Vagina (tissue), 2 donors: ENCODE measurements around the gene ASGR2. TPM values are rescaled to one million over a fixed set of nuclear protein-coding genes. Genes with fewer than 3 reads are reported as not detected.
"Not testable (repeated sequence)": the region's sequence is repeated elsewhere in the genome, so short reads cannot be mapped to it uniquely, and the experiment has no call there.

ENCODE experiments used
- DNase-seq, 2 donors: peaks; one replicate each; pipeline ENCODE4 v3.0.0-alpha.2; 2017; ENCODE audit errors: extremely low spot score in 2 of 2
- H3K27ac ChIP-seq: fragments of 200-600 bp; sonication (generic); one replicate; pipeline ENCODE4 v1.5.1; 2019
- H3K27me3 ChIP-seq: fragments of 200-600 bp; sonication (generic); one replicate; pipeline ENCODE4 v1.5.1; 2019
- H3K36me3 ChIP-seq, 2 donors: fragments of 200-600 bp; sonication (generic); one replicate each; pipeline ENCODE4 v1.5.1; 2017 to 2019
- H3K4me1 ChIP-seq: fragments of 200-600 bp; sonication (generic); one replicate; pipeline ENCODE4 v1.5.1; 2019
- H3K4me3 ChIP-seq, 2 donors: fragments of 200-600 bp; sonication (generic); 1 replicate in 1 of 2; 2 replicates in 1 of 2; pipeline ENCODE4 v1.5.1; 2016 to 2019
- H3K9me3 ChIP-seq: fragments of 200-600 bp; sonication (generic); one replicate; pipeline ENCODE4 v1.5.1; 2019
- CTCF ChIP-seq, 3 experiments: fragments of 450-650 bp in 2 of 3; fragments of 200-600 bp in 1 of 3; sonication (generic) in 1 of 3; IDR thresholded peaks; one replicate each; pipeline ENCODE4 v1.5.1; 2017 to 2019; ENCODE audit warnings: antibody characterized with exemption in 3 of 3, mild to moderate bottlenecking in 2 of 3, moderate library complexity in 2 of 3
- POLR2A ChIP-seq, 2 donors: fragments of 450-650 bp; IDR thresholded peaks; one replicate each; pipeline ENCODE4 v1.6.1; 2017; ENCODE audit warnings: antibody characterized with exemption in 2 of 2, mild to moderate bottlenecking in 2 of 2, moderate library complexity in 2 of 2
- POLR2AphosphoS5 ChIP-seq, 2 donors: sonication (generic); formaldehyde crosslinking; IDR thresholded peaks; one replicate each; pipeline ENCODE4 v1.9.0; 2017; ENCODE audit warnings: antibody characterized with exemption in 2 of 2, mild to moderate bottlenecking in 2 of 2, low read depth in 1 of 2; ENCODE audit not compliant: insufficient read depth in 1 of 2
- intact Hi-C: fragments of 100-400 bp; cut with DNase I; formaldehyde crosslinking; loops from one replicate; pipeline ENCODE4 v1.15.1; 2023
- total RNA-seq: library from RNA; depleted of rRNA; stranded (reverse); fragments of >200 nt; gene quantifications from one replicate; pipeline ENCODE4 v1.2.3, GENCODE V29; 2016

The ASGR2 gene
- total RNA-seq, 1 donor from 2014 or later = 2.7 TPM

- TF ChIP-seq POLR2A (IDR thresholded peaks at IDR 0.05) (no peak), CTCF (IDR thresholded peaks at IDR 0.05) (no peak), POLR2AphosphoS5 (IDR thresholded peaks at IDR 0.05; ENCODE audit: insufficient read depth in 1 of 2, low read depth in 1 of 2) (no peak)
- DNase-seq = no peak
- Histone ChIP-seq H3K36me3 (no peaks in the 10 kb centered on the region), H3K27ac (no peak overlapping the region), H3K27me3 (no peaks in the 10 kb centered on the region), H3K4me3 (no peak overlapping the region), H3K9me3 (no peaks in the 10 kb centered on the region), H3K4me1 (peaks cover 5% of the 10 kb centered on the region)
- intact Hi-C loops = no loop called here
Measured at GRCh38 chr17:7130621-7131422, 16.2 kb upstream of the ASGR2 start.

GRCh38 chr17:7129311-7129710 is 14.7 kb upstream of the ASGR2 start:
- intact Hi-C loops = no loop called here
- Histone ChIP-seq H3K27me3 (no peaks in the 10 kb centered on the region), H3K27ac (no peak overlapping the region)

GRCh38 chr17:7128160-7128559 is 13.5 kb upstream of the ASGR2 start:
- no peak for DNase-seq
- no peak overlapping the region for H3K4me3 ChIP-seq
- intact Hi-C loops = no loop called here
- H3K9me3 ChIP-seq = no peaks in the 10 kb centered on the region
- H3K27me3 ChIP-seq = no peaks in the 10 kb centered on the region
- no peak overlapping the region for H3K27ac ChIP-seq
- H3K36me3 ChIP-seq = no peaks in the 10 kb centered on the region
- H3K4me1 ChIP-seq = no peaks in the 10 kb centered on the region
- TF ChIP-seq POLR2A (IDR thresholded peaks at IDR 0.05) (no peak), CTCF (IDR thresholded peaks at IDR 0.05) (no peak), POLR2AphosphoS5 (IDR thresholded peaks at IDR 0.05; ENCODE audit: insufficient read depth in 1 of 2, low read depth in 1 of 2) (no peak)

More at GRCh38 chr17:7129311-7129710, 14.7 kb upstream of the ASGR2 start:
- Histone ChIP-seq H3K36me3 (no peaks in the 10 kb centered on the region), H3K9me3 (no peaks in the 10 kb centered on the region), H3K4me3 (no peak overlapping the region), H3K4me1 (peaks cover 5% of the 10 kb centered on the region)
- no peak for DNase-seq
- TF ChIP-seq CTCF (IDR thresholded peaks at IDR 0.05) (no peak), POLR2AphosphoS5 (IDR thresholded peaks at IDR 0.05; ENCODE audit: insufficient read depth in 1 of 2, low read depth in 1 of 2) (no peak), POLR2A (IDR thresholded peaks at IDR 0.05) (no peak)

- H3K36me3 ChIP-seq, H3K4me1 ChIP-seq, H3K27ac ChIP-seq, H3K4me3 ChIP-seq, H3K9me3 ChIP-seq, intact Hi-C loops, H3K27me3 ChIP-seq, DNase-seq: not testable (repeated sequence)
Measured at GRCh38 chr17:7127501-7127900, 12.9 kb upstream of the ASGR2 start.

GRCh38 chr17:7126386-7126785 is 11.8 kb upstream of the ASGR2 start:
- DNase-seq, H3K36me3 ChIP-seq, H3K27ac ChIP-seq, H3K4me3 ChIP-seq, H3K4me1 ChIP-seq, H3K9me3 ChIP-seq, intact Hi-C loops, H3K27me3 ChIP-seq: not testable (repeated sequence)

GRCh38 chr17:7124923-7125322 is 10.3 kb upstream of the ASGR2 start:
- Histone ChIP-seq H3K27ac (no peak overlapping the region), H3K4me1 (no peaks in the 10 kb centered on the region), H3K9me3 (no peaks in the 10 kb centered on the region), H3K36me3 (no peaks in the 10 kb centered on the region), H3K4me3 (no peak overlapping the region), H3K27me3 (no peaks in the 10 kb centered on the region)
- intact Hi-C loops = no loop called here
- TF ChIP-seq POLR2A (IDR thresholded peaks at IDR 0.05) (no peak), POLR2AphosphoS5 (IDR thresholded peaks at IDR 0.05; ENCODE audit: insufficient read depth in 1 of 2, low read depth in 1 of 2) (no peak), CTCF (IDR thresholded peaks at IDR 0.05) (no peak)
- no peak for DNase-seq
